ENCODE results near the gene TMEM254.

DNA sequence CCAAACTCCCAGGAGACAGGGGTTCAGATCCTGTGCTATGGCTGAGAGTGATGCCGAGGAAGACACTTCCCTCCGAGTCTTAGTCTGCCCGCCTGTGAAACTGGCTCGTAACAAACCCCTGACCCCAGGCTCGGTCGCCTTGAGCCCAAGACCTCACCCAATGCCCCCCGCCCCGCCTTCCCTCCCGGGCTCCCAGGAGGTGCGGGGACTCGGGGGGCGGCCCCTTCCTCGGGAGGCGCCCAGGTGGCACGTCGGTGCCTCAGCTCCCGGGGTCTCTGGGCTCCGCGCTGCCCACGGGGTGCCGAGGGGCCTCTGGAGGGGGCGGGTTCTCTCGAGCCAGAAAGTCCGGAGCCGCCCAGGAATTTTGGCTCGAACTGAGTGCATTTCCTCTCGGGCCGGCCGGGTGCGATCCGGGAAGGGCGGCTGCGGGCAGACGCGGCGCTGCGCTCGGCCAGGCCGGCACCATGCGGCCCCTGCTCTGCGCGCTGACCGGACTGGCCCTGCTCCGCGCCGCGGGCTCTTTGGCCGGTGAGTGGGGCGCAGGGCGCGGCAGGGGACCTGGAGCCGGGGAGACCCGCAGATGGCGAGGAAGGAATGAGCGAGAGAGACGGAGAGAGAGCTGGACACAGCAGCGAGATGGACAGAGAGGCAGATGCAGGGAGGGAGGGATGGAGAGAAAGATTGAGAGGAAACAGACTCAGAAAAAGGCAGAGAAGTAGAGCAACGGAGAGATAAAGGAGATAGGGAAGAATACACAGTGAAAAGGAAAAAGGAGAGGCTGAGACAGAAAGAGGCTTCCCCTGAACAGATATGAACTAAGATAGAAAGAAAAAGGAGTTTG is 54.1 kb downstream of the TMEM254 start, which contains the start of gene PLAC9:
- TF ChIP-seq POLR2AphosphoS5 (IDR thresholded peaks at IDR 0.05; ENCODE audit: low read depth, low read length), result no peak
- no peak for TF ChIP-seq POLR2A (IDR thresholded peaks at IDR 0.05; ENCODE audit: low read depth, low read length)
- TF ChIP-seq TAF1 (IDR thresholded peaks at IDR 0.05; ENCODE audit: borderline replicate concordance, low read depth, low read length), result no peak
